RPMI8226 (cell line): ENCODE results near the gene PPP2R5B.
A peak's percentile ranks its signal among the peaks of the same experiment; 100 is the strongest.

Experiments
- DNase-seq: peaks from one replicate; pipeline ENCODE4 v3.0.0-alpha.2; 2015

The PPP2R5B gene

GRCh38 chr11:64910451-64911093 lies 13.9 kb upstream of the PPP2R5B start:
- no peak for DNase-seq

- DNase-seq, result no peak
These were observed 13.3 kb upstream of the PPP2R5B start for GRCh38 chr11:64911142-64911541.

DNA sequence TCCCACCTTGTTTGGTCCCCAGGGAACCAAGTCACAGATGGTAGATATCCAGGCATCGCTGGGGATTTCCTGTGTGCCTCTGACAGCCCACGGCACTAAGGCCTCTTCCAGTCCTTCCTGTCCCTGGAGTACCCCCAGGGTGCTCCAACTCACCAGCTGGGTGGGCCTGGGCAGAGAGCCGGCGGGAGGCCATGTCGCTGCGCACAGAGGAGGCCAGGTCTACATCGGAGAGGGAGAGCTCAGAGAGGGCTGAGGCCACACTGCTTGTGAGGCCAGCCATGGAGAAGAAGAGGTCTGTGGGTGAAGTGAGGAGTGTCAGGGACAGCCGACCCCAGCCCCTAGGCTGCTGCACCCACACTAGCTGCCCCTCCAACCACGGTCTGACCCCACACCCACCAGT lies 12.8 kb upstream of the PPP2R5B start:
- DNase-seq, result no peak

DNA sequence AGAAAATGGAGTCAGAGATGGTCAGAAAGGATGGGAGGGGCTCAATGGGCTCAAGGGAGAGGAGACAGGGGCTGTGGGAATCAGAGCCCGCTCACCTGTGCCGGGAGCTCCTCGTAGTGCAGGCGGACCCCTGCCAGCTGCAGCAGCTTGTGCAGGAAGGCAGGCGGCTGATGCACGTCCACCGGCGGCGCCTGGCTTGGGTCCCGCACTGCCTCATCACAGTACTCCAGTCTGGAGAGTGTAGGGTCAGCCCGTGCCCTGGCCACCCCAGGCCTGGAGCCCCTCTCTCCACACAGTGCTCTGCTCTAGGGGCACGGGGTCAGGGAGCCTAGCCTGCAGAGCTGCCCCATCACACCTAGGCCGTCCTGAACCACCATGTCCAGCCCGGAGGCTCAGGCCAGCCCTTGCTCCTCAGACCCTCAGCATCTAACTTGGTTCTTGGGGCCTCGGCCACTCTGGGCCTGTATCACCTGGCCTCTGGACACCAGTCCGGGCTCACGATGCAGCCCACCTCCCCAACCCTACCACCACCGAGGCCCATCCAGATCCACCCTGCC lies 11.2 kb upstream of the PPP2R5B start:
- DNase-seq, result no peak

- DNase-seq, result no peak
These were observed 10.4 kb upstream of the PPP2R5B start for GRCh38 chr11:64914123-64914522.

DNA sequence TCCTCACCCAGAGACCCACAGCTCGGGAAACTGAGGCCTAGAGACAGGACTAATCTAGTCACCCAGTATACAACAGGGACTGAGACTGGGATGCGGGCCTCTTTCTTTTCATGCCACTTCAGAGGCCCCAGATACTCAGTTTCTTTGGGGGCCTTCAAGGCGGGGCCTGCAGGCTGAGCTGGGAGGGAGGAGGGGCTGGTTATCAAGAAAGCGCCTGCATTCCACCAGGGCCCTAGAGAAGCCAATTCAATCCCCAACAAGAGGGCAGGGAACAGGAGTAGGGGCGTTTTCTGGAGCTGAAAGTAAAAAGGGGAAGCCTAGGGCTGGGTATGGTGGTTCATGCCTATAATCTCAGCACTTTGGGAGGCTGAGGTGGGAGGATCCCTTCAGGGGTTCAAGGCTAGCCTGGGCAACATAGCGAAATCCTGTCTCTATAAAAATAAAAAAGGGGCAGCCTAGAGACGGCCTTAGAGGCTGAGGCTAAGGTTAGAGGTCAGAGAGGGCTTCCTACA lies 9.1 kb upstream of the PPP2R5B start:
- no peak for DNase-seq

GRCh38 chr11:64916040-64916774 lies 8.3 kb upstream of the PPP2R5B start:
- peak; percentile 57 for DNase-seq

DNA sequence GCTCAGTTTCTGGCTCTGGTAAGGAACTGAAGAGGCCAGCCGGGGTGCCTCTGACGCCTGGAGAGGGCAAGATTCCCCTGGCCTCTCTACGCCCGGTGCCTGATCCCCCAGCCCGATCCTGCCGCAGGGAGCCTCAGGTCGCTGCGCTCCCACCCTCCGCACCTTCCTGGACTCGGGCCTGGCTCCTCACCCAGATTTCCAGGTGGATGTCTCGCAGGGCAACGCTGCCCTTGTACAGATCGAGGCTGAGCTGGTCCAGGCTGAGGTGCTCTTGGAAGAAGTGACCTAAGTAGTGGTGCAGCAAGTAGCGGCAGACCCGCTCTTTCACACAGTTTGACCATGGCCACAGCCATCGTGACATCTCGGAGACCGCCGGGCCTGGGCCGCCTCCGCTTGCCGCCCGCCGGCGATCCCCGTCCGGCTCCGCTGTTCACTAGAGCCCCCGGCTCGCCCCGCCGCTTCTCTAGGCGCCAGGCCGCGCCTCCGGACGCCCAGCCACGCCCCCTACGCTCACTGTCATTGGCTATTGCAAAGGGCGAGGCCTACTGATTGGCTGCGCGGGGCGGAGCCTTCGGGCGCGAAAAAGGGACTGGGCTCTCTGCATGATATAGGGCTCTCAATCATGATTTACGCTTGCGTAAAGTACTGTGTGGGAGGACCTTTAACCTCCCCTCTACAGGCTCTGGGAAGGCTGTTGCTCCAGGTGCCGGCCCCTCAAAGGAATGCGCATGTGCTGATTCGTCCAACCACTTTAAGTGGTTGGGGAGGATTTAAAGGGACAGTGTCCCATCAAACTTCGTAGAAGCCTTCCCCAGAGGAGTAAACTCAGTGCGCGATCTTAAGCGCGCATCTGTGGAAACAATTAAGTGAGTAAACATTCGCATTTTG lies 7.5 kb upstream of the PPP2R5B start, which contains the start of gene ATG2A:
TSS of gene ATG2A (minus strand) at position 435 of the 888 bp plus-strand sequence. CDS start at position 361, 74 bp downstream.
- DNase-seq, result peak; percentile 100

GRCh38 chr11:64917663-64917995 lies 6.9 kb upstream of the PPP2R5B start:
- no peak for DNase-seq

- DNase-seq, result peak; percentile 60
These were observed 6.5 kb upstream of the PPP2R5B start for GRCh38 chr11:64918017-64918416.

GRCh38 chr11:64919627-64920026 lies 4.9 kb upstream of the PPP2R5B start:
- no peak for DNase-seq

DNA sequence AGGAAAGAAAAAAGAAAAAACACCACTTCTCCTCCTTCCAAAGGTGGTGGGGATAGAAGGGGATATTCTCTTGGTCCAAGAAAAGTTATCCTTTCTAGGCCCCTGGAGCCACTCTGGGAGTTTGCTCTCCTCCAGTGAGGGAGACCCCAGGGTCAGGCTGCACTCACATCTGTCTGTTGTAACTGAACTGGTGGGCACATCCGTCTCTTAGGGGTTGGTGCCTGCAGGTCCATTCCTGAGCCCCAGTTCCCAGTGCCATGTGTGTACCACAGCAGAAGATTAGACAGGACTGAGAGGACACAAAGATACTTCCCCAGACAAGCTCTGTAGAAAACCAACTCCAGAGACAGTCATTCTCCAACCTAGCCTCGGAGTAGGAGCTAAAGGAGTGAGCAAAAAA lies 4.4 kb upstream of the PPP2R5B start:
- no peak for DNase-seq

- no peak for DNase-seq
These were observed 3.1 kb upstream of the PPP2R5B start for GRCh38 chr11:64921384-64921783.

GRCh38 chr11:64923151-64923661 lies 1.3 kb upstream of the PPP2R5B start:
- DNase-seq, result no peak

- DNase-seq, result no peak
These were observed 408 bp downstream of the PPP2R5B start for GRCh38 chr11:64924910-64925284.

DNA sequence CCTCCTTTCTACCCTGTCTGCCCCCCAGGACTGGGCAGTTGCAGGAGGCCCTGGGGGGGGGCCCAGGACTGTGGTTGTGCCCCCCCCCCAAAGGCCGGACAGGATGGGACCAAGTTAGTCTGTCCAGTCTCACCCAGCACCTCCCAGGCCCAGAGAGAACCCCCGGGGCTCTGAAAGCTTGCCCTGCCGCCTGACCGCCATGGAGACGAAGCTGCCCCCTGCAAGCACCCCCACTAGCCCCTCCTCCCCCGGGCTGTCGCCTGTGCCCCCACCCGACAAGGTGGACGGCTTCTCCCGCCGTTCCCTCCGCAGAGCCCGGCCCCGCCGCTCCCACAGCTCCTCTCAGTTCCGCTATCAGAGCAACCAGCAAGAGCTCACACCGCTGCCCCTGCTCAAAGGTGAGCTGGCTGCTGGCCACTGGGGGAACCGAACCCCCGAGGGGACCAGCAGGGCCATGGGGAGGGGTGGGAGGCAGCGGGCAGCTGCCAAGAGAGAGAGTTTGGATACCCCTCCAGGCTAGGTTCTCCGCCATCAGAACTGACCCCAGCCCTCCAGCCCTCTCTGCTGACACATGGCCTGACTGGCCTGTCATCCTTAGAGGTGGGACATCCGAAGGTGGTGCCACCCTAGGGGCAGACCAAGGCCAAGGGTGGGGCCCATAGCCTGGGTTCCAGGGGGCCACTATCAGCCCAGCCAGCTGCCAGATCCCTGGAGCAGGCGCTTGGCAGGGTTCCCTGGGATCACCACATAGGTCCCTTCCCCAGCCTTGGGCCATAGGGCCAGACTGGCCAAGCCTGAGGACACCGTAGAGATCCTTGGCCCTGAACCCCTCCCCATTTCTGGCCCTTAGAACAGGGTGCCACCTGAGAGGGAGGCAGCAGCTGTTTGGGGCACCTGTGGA lies 1.3 kb downstream of the PPP2R5B start:
- no peak for DNase-seq

GRCh38 chr11:64926689-64927088 lies 2.2 kb downstream of the PPP2R5B start:
- DNase-seq, result no peak

GRCh38 chr11:64928957-64929356 lies 4.5 kb downstream of the PPP2R5B start:
- DNase-seq, result no peak

DNA sequence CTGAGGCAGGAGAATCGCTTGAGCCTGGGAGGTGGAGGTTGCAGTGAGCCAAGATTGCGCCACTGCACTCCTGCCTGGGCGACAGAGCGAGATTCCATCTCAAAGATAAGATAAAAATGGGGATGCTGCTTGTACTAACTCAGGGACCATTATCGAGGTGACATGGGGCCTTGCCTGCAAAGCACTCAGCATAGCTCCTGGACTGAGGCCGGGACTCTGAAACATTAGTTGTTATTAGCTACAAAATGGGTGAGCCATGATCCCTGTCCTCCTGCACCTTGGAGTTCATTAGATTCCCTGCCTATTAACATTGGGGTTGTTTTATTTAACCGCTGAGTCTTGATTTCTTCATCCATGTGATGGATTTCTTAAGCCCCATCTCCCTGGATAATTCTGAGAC lies 5.1 kb downstream of the PPP2R5B start:
- DNase-seq, result no peak

DNA sequence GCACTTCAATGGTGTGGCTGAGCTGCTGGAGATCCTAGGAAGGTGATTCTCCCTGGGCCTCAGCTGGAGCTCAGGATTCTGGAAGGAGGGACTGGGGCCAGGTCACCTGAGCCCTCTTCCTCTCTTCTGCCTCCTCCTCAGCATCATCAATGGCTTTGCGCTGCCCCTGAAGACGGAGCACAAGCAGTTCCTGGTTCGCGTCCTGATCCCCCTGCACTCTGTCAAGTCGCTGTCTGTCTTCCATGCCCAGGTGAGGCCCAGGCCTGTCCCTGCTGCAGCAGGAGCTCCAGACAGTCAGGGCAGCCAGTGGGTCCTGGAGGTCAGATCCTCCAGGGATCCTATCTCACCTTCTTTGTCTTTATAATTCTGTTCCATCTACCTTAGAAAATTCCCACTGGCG lies 5.9 kb downstream of the PPP2R5B start:
- no peak for DNase-seq

GRCh38 chr11:64931290-64931689 lies 6.8 kb downstream of the PPP2R5B start:
- DNase-seq, result no peak

DNA sequence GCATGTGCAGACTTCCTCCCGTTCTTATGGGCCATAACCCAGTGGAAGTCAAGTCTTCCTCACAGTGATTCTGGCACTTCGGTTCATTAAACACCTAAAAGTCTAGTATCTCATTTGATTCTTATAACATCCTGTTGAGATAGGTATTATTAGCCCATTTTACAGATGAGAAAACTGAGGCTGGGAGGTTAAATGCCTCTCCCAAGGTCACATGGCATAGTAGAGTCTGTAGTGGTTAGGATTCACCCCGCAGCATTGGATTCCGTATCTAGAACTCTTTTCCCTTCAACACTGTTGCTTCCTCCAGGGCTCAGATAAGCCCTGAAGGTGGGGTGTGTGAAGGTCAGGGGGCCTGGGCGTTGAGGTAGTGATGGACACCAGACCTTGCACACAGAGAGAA lies 7.8 kb downstream of the PPP2R5B start:
- DNase-seq, result no peak
